GM10266 (cell line): Measurements from ENCODE around the gene CHI3L1.

ENCODE experiments used
- DNase-seq: peaks from one replicate; pipeline ENCODE4 v3.0.0; 2012; ENCODE audit errors: extremely low spot score
- CTCF ChIP-seq: IDR thresholded peaks from 2 replicates; pipeline ENCODE4 v1.5.1; 2012; ENCODE audit warnings: mild to moderate bottlenecking, low read depth; ENCODE audit not compliant: control insufficient read depth, insufficient read depth; ENCODE audit errors: missing control alignments

CHI3L1 gene

GRCh38 chr1:203129501-203130231 is 56.8 kb downstream of the CHI3L1 start:
- no peak for DNase-seq
- TF ChIP-seq CTCF: no peak
